WTC11 (cell line): ENCODE results near the gene ABTB2. TPM values are rescaled to one million over a fixed set of nuclear protein-coding genes. Genes with fewer than 3 reads are reported as not detected.

Experiments used
- ATAC-seq: fragments of 200-7000 bp; cut with Tn5 transposase; 2 replicates; pipeline ENCODE4 v1.10.0; 2021; ENCODE audit warnings: mild to moderate bottlenecking, moderate library complexity
- CTCF ChIA-PET: fragments of 300-600 bp; sonication (Branson Sonifier 250); formaldehyde crosslinking; loops from one replicate; lab custom pipeline; 2021; ENCODE audit warnings: antibody characterized with exemption; lab: Charles Lee
- POLR2A ChIA-PET: fragments of 350-600 bp; sonication (Branson Sonifier 250); formaldehyde crosslinking; loops from one replicate; lab custom pipeline; 2021; ENCODE audit warnings: antibody characterized with exemption; lab: Charles Lee
- DNase-seq: peaks from one replicate; pipeline ENCODE4 v3.0.0; 2021; ENCODE audit warnings: low spot score
- H3K27ac Mint-ChIP-seq: 2 replicates; pipeline ENCODE4 v1.8.0; 2021; ENCODE audit warnings: mixed read lengths
- H3K27me3 Mint-ChIP-seq: 2 replicates; pipeline ENCODE4 v1.8.0; 2021; ENCODE audit warnings: low read depth, mild to moderate bottlenecking, moderate library complexity, mixed read lengths
- H3K36me3 Mint-ChIP-seq: 2 replicates; pipeline ENCODE4 v1.8.0; 2021; ENCODE audit warnings: mixed read lengths
- H3K4me1 Mint-ChIP-seq: 2 replicates; pipeline ENCODE4 v1.8.0; 2022; ENCODE audit warnings: mixed read lengths
- H3K4me3 Mint-ChIP-seq: 2 replicates; pipeline ENCODE4 v1.8.0; 2021; ENCODE audit warnings: mild to moderate bottlenecking, moderate library complexity, mixed read lengths
- H3K9me3 Mint-ChIP-seq: 2 replicates; pipeline ENCODE4 v1.8.0; 2021; ENCODE audit warnings: mixed read lengths
- CBFB ChIP-seq: sonication (generic); formaldehyde crosslinking; IDR thresholded peaks from 2 replicates; pipeline ENCODE4 v1.8.1; 2022; ENCODE audit warnings: mild to moderate bottlenecking, low read depth, missing genetic modification reagents
- CREB1 ChIP-seq: sonication (generic); formaldehyde crosslinking; IDR thresholded peaks from 2 replicates; pipeline ENCODE4 v1.8.0; 2023; ENCODE audit warnings: mild to moderate bottlenecking, missing genetic modification reagents
- EMX1 ChIP-seq: fragments of 250-450 bp; sonication (Bioruptor Pico); IDR thresholded peaks from 2 replicates; pipeline ENCODE4 v1.8.0; 2021; ENCODE audit warnings: mild to moderate bottlenecking
- ESRRA ChIP-seq: sonication (generic); formaldehyde crosslinking; IDR thresholded peaks from 2 replicates; pipeline ENCODE4 v1.8.1; 2022; ENCODE audit warnings: mild to moderate bottlenecking, missing genetic modification reagents, borderline replicate concordance
- GABPB1 ChIP-seq: sonication (generic); formaldehyde crosslinking; IDR thresholded peaks from 2 replicates; pipeline ENCODE4 v1.8.1; 2023; ENCODE audit warnings: mild to moderate bottlenecking, missing genetic modification reagents
- GTF2I ChIP-seq: fragments of 250-450 bp; sonication (Bioruptor Pico); conservative IDR thresholded peaks from 2 replicates; pipeline ENCODE4 v1.4.0; 2021; ENCODE audit warnings: mild to moderate bottlenecking
- IRF2 ChIP-seq: sonication (generic); formaldehyde crosslinking; IDR thresholded peaks from 2 replicates; pipeline ENCODE4 v1.8.0; 2022; ENCODE audit warnings: low read depth, missing genetic modification reagents, borderline replicate concordance
- MXD4 ChIP-seq: fragments of 250-450 bp; sonication (Bioruptor Pico); IDR thresholded peaks from 2 replicates; pipeline ENCODE4 v1.8.0; 2021; ENCODE audit warnings: mild to moderate bottlenecking, moderate library complexity, borderline replicate concordance
- MYBL2 ChIP-seq: sonication (generic); formaldehyde crosslinking; IDR thresholded peaks from 2 replicates; pipeline ENCODE4 v1.8.1; 2023; ENCODE audit warnings: mild to moderate bottlenecking, moderate library complexity, missing genetic modification reagents
- PRRX2 ChIP-seq: fragments of 250-450 bp; sonication (Bioruptor Pico); IDR thresholded peaks from 2 replicates; pipeline ENCODE4 v1.8.0; 2021; ENCODE audit warnings: mild to moderate bottlenecking
- RELA ChIP-seq: sonication (generic); formaldehyde crosslinking; IDR thresholded peaks from 2 replicates; pipeline ENCODE4 v1.8.1; 2022; ENCODE audit warnings: missing genetic modification reagents, mild to moderate bottlenecking, borderline replicate concordance
- SOX15 ChIP-seq: fragments of 250-450 bp; sonication (Bioruptor Pico); IDR thresholded peaks from 2 replicates; pipeline ENCODE4 v1.9.0; 2021; ENCODE audit warnings: mild to moderate bottlenecking
- TEAD1 ChIP-seq: sonication (generic); formaldehyde crosslinking; IDR thresholded peaks from 2 replicates; pipeline ENCODE4 v1.8.0; 2022; ENCODE audit warnings: mild to moderate bottlenecking, missing genetic modification reagents
- ZBTB21 ChIP-seq: sonication (generic); formaldehyde crosslinking; IDR thresholded peaks from 2 replicates; pipeline ENCODE4 v1.8.1; 2023; ENCODE audit warnings: mild to moderate bottlenecking, missing genetic modification reagents, borderline replicate concordance
- ZNF121 ChIP-seq: sonication (generic); formaldehyde crosslinking; IDR thresholded peaks from 2 replicates; pipeline ENCODE4 v1.8.0; 2023; ENCODE audit warnings: missing genetic modification reagents
- ZNF138 ChIP-seq: sonication (generic); formaldehyde crosslinking; conservative IDR thresholded peaks from 2 replicates; pipeline ENCODE4 v1.8.1; 2022; ENCODE audit warnings: mild to moderate bottlenecking, moderate library complexity, missing genetic modification reagents
- ZNF263 ChIP-seq: sonication (generic); formaldehyde crosslinking; IDR thresholded peaks from 2 replicates; pipeline ENCODE4 v1.8.1; 2022; ENCODE audit warnings: low read depth, mild to moderate bottlenecking, moderate library complexity, missing genetic modification reagents
- ZNF396 ChIP-seq: fragments of 250-450 bp; sonication (Bioruptor Pico); IDR thresholded peaks from 2 replicates; pipeline ENCODE4 v1.8.0; 2021; ENCODE audit warnings: mild to moderate bottlenecking, moderate library complexity, borderline replicate concordance
- ZNF532 ChIP-seq: fragments of 250-450 bp; sonication (Bioruptor Pico); IDR thresholded peaks from 2 replicates; pipeline ENCODE4 v1.9.0; 2021; ENCODE audit warnings: mild to moderate bottlenecking, borderline replicate concordance
- total RNA-seq: library from RNA; stranded (reverse); gene quantifications from 3 replicates; pipeline ENCODE4 v1.2.3, GENCODE V29; 2021
- TF ChIP-seq, protein P1 (sequence below): sonication (generic); formaldehyde crosslinking; IDR thresholded peaks from 2 replicates; pipeline ENCODE4 v1.8.0; 2022; ENCODE audit warnings: mild to moderate bottlenecking, missing genetic modification reagents
- TF ChIP-seq, protein P2 (sequence below): fragments of 250-450 bp; sonication (Bioruptor Pico); IDR thresholded peaks from 2 replicates; pipeline ENCODE4 v2.1.2; 2022; ENCODE audit warnings: mild to moderate bottlenecking, moderate library complexity
- TF ChIP-seq, protein P3 (sequence below): sonication (generic); formaldehyde crosslinking; conservative IDR thresholded peaks from 2 replicates; pipeline ENCODE4 v1.8.1; 2023; ENCODE audit warnings: mild to moderate bottlenecking, low read depth, missing genetic modification reagents, moderate library complexity
- TF ChIP-seq, protein P4 (sequence below): sonication (generic); formaldehyde crosslinking; IDR thresholded peaks from 2 replicates; pipeline ENCODE4 v1.8.0; 2023; ENCODE audit warnings: missing genetic modification reagents, mild to moderate bottlenecking, borderline replicate concordance

ABTB2 gene
- total RNA-seq, 1 experiment from 2014 or later, result 12.8 TPM

DNA sequence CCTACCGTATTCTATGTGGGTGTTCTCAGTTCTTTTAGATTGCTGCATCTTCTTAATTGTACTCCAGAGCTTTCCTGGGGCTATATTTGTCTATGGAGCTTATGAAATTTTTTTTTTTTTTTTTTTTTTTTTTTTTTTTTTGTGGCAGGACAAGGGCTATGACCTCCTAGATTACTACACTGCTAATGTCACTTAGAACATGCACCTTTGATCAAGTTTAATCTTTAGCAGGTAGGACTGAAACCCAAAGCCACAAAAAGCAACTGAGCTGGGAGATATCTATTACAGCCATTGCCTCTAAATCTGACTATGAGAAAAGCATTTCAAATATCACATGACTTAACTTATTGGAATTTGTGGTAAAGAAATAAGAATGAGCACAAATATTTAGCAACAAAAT is 21.7 kb upstream of the ABTB2 start:
- POLR2A ChIA-PET, result no interaction called here
- CTCF ChIA-PET, result no interaction called here
- peaks cover 39% of the 10 kb centered on the region for H3K9me3 Mint-ChIP-seq
- TF ChIP-seq EMX1, result no peak
- TF ChIP-seq, protein P1, sequence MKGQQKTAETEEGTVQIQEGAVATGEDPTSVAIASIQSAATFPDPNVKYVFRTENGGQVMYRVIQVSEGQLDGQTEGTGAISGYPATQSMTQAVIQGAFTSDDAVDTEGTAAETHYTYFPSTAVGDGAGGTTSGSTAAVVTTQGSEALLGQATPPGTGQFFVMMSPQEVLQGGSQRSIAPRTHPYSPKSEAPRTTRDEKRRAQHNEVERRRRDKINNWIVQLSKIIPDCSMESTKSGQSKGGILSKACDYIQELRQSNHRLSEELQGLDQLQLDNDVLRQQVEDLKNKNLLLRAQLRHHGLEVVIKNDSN (CRISPR knock-in tag), result no peak
- no peak for TF ChIP-seq CBFB (CRISPR knock-in tag)
- TF ChIP-seq ZNF396 (CRISPR knock-in tag), result no peak
- TF ChIP-seq RELA (CRISPR knock-in tag), result no peak
- TF ChIP-seq, protein P2, sequence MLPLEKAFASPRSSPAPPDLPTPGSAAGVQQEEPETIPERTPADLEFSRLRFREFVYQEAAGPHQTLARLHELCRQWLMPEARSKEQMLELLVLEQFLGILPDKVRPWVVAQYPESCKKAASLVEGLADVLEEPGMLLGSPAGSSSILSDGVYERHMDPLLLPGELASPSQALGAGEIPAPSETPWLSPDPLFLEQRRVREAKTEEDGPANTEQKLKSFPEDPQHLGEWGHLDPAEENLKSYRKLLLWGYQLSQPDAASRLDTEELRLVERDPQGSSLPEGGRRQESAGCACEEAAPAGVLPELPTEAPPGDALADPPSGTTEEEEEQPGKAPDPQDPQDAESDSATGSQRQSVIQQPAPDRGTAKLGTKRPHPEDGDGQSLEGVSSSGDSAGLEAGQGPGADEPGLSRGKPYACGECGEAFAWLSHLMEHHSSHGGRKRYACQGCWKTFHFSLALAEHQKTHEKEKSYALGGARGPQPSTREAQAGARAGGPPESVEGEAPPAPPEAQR, result no peak
- no peak for TF ChIP-seq TEAD1 (CRISPR knock-in tag)
- no peak for TF ChIP-seq ZNF532
- TF ChIP-seq PRRX2 (CRISPR knock-in tag), result no peak
- no peak for TF ChIP-seq ESRRA (CRISPR knock-in tag)
- TF ChIP-seq ZBTB21, result no peak
- no peak for TF ChIP-seq GTF2I (CRISPR knock-in tag)
- TF ChIP-seq, all 79 proteins: peak for 0
- ATAC-seq (no peak), DNase-seq (no peak)
- Mint-ChIP-seq H3K4me1 (no peaks in the 10 kb centered on the region), H3K36me3 (peaks cover 22% of the 10 kb centered on the region), H3K4me3 (no peak overlapping the region), H3K27ac (no peak overlapping the region), H3K27me3 (peaks cover 3% of the 10 kb centered on the region; the same call in 1 of the 2 replicates)

DNA sequence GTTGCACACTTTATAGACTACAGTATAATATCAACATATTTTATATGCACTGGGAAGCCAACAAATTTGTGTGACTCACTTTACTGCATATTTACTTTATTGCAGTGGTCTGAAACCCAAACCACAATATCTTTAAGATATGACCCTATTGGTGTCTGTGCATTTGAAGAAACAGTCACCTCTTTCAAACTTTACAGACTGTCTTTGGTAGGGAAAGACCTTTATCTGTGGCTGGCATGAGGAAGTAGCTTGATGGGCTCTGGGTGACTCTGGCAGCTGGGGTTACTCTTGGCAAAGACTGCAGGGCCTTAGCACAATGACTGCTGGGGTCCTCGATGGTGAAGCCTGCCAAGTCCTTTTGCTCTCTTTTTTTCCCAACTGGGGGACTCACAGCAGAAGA is 21.3 kb upstream of the ABTB2 start:
- POLR2A ChIA-PET, result no interaction called here
- CTCF ChIA-PET, result no interaction called here
- no peak for DNase-seq
- Mint-ChIP-seq H3K27me3 (peaks cover 3% of the 10 kb centered on the region; the same call in 1 of the 2 replicates), H3K4me3 (no peak overlapping the region), H3K27ac (no peak overlapping the region), H3K9me3 (peaks cover 44% of the 10 kb centered on the region), H3K4me1 (no peaks in the 10 kb centered on the region), H3K36me3 (peaks cover 22% of the 10 kb centered on the region)
- no peak for ATAC-seq
- TF ChIP-seq ZNF263 (no peak), GABPB1 (no peak), SOX15 (CRISPR knock-in tag) (no peak), ZNF138 (CRISPR knock-in tag) (no peak), MYBL2 (CRISPR knock-in tag) (no peak), ZNF121 (CRISPR knock-in tag) (no peak), CREB1 (CRISPR knock-in tag) (no peak), MXD4 (no peak), IRF2 (CRISPR knock-in tag) (no peak)
- TF ChIP-seq, protein P3, sequence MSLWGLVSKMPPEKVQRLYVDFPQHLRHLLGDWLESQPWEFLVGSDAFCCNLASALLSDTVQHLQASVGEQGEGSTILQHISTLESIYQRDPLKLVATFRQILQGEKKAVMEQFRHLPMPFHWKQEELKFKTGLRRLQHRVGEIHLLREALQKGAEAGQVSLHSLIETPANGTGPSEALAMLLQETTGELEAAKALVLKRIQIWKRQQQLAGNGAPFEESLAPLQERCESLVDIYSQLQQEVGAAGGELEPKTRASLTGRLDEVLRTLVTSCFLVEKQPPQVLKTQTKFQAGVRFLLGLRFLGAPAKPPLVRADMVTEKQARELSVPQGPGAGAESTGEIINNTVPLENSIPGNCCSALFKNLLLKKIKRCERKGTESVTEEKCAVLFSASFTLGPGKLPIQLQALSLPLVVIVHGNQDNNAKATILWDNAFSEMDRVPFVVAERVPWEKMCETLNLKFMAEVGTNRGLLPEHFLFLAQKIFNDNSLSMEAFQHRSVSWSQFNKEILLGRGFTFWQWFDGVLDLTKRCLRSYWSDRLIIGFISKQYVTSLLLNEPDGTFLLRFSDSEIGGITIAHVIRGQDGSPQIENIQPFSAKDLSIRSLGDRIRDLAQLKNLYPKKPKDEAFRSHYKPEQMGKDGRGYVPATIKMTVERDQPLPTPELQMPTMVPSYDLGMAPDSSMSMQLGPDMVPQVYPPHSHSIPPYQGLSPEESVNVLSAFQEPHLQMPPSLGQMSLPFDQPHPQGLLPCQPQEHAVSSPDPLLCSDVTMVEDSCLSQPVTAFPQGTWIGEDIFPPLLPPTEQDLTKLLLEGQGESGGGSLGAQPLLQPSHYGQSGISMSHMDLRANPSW (CRISPR knock-in tag), result no peak
- TF ChIP-seq, protein P4, sequence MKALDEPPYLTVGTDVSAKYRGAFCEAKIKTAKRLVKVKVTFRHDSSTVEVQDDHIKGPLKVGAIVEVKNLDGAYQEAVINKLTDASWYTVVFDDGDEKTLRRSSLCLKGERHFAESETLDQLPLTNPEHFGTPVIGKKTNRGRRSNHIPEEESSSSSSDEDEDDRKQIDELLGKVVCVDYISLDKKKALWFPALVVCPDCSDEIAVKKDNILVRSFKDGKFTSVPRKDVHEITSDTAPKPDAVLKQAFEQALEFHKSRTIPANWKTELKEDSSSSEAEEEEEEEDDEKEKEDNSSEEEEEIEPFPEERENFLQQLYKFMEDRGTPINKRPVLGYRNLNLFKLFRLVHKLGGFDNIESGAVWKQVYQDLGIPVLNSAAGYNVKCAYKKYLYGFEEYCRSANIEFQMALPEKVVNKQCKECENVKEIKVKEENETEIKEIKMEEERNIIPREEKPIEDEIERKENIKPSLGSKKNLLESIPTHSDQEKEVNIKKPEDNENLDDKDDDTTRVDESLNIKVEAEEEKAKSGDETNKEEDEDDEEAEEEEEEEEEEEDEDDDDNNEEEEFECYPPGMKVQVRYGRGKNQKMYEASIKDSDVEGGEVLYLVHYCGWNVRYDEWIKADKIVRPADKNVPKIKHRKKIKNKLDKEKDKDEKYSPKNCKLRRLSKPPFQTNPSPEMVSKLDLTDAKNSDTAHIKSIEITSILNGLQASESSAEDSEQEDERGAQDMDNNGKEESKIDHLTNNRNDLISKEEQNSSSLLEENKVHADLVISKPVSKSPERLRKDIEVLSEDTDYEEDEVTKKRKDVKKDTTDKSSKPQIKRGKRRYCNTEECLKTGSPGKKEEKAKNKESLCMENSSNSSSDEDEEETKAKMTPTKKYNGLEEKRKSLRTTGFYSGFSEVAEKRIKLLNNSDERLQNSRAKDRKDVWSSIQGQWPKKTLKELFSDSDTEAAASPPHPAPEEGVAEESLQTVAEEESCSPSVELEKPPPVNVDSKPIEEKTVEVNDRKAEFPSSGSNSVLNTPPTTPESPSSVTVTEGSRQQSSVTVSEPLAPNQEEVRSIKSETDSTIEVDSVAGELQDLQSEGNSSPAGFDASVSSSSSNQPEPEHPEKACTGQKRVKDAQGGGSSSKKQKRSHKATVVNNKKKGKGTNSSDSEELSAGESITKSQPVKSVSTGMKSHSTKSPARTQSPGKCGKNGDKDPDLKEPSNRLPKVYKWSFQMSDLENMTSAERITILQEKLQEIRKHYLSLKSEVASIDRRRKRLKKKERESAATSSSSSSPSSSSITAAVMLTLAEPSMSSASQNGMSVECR (CRISPR knock-in tag), result no peak
